ENCODE data around the gene REXO5. TPM values are rescaled to one million over a fixed set of nuclear protein-coding genes. Genes with fewer than 3 reads are reported as not detected.
A peak's percentile ranks its signal among the peaks of the same experiment; 100 is the strongest.

Gene REXO5
- total and polyA plus RNA-seq, 8 donors: 2.9 to 16.3 (median 11.9) TPM

GRCh38 chr16:20853143-20853542 lies 46.8 kb downstream of the REXO5 start:
- intact Hi-C loops (cut with DNase I): no loop called here
- ATAC-seq (no peak), DNase-seq (no peak)
- H3K27ac ChIP-seq: no peak overlapping the region
- no peaks in the 10 kb centered on the region for H3K9me3 ChIP-seq
- no peaks in the 10 kb centered on the region for H3K27me3 ChIP-seq
- H3K4me1 ChIP-seq: peaks cover 22 to 51% of the 10 kb centered on the region in 2 donors
- TF ChIP-seq CTCF (IDR thresholded peaks at IDR 0.05): no peak
- H3K36me3 ChIP-seq: peaks cover 0 to 23% of the 10 kb centered on the region in 2 donors
- no peak overlapping the region for H3K4me3 ChIP-seq

GRCh38 chr16:20853981-20854620 lies 47.8 kb downstream of the REXO5 start:
- Histone ChIP-seq H3K36me3 (peaks cover 0 to 26% of the 10 kb centered on the region in 2 donors), H3K27ac (peak overlapping the region in 1 of 2 donors; percentile 17), H3K9me3 (no peaks in the 10 kb centered on the region), H3K4me1 (peaks cover 22 to 51% of the 10 kb centered on the region in 2 donors), H3K27me3 (no peaks in the 10 kb centered on the region), H3K4me3 (no peak overlapping the region)
- intact Hi-C loops (cut with DNase I): no loop called here
- ATAC-seq (no peak), DNase-seq (no peak)
- TF ChIP-seq CTCF (IDR thresholded peaks at IDR 0.05): no peak

GRCh38 chr16:20854963-20855362 lies 48.6 kb downstream of the REXO5 start:
- H3K4me1 ChIP-seq: peaks cover 22 to 49% of the 10 kb centered on the region in 2 donors
- ATAC-seq (no peak), DNase-seq (no peak)
- H3K27ac ChIP-seq: no peak overlapping the region
- no peak overlapping the region for H3K4me3 ChIP-seq
- peaks cover 0 to 35% of the 10 kb centered on the region in 2 donors for H3K36me3 ChIP-seq
- no peaks in the 10 kb centered on the region for H3K9me3 ChIP-seq
- intact Hi-C loops (cut with DNase I): no loop called here
- H3K27me3 ChIP-seq: no peaks in the 10 kb centered on the region
- no peak for TF ChIP-seq CTCF (IDR thresholded peaks at IDR 0.05)

GRCh38 chr16:20857281-20857680 lies 51.0 kb downstream of the REXO5 start:
- DNase-seq (no peak), ATAC-seq (peak; percentile 10)
- H3K4me1 ChIP-seq: peaks cover 10 to 26% of the 10 kb centered on the region in 2 donors
- H3K4me3 ChIP-seq: no peak overlapping the region
- no peak for TF ChIP-seq CTCF (IDR thresholded peaks at IDR 0.05)
- H3K36me3 ChIP-seq: peaks cover 0 to 58% of the 10 kb centered on the region in 2 donors
- intact Hi-C loops (cut with DNase I): no loop called here
- H3K9me3 ChIP-seq: no peaks in the 10 kb centered on the region
- no peak overlapping the region for H3K27ac ChIP-seq
- no peaks in the 10 kb centered on the region for H3K27me3 ChIP-seq

- DNase-seq (no peak), ATAC-seq (no peak)
- TF ChIP-seq CTCF (IDR thresholded peaks at IDR 0.05): no peak
- Histone ChIP-seq H3K9me3 (no peaks in the 10 kb centered on the region), H3K4me1 (peaks cover 0 to 7% of the 10 kb centered on the region in 2 donors), H3K27me3 (no peaks in the 10 kb centered on the region), H3K27ac (no peak overlapping the region), H3K36me3 (peaks cover 0 to 58% of the 10 kb centered on the region in 2 donors), H3K4me3 (no peak overlapping the region)
- intact Hi-C loops (cut with DNase I): no loop called here
These were observed 52.9 kb downstream of the REXO5 start for GRCh38 chr16:20859229-20859628.

All from left lung (tissue), 10 donors.